Measurements from ENCODE around the gene SLC35E1.

The SLC35E1 gene

GRCh38 chr19:16587833-16588823 is 15.9 kb upstream of the SLC35E1 start:
- Histone ChIP-seq H3K36me3 (no peaks in the 10 kb centered on the region), H3K4me3 (ENCODE audit: low read depth, low read length) (no peak overlapping the region), H3K9me3 (ENCODE audit: severe bottlenecking) (no peaks in the 10 kb centered on the region), H3K27ac (peak overlapping the region; percentile 90), H3K27me3 (ENCODE audit: insufficient read depth, low read depth, severe bottlenecking) (no peaks in the 10 kb centered on the region)
- peak; percentile 34 for DNase-seq
- no peak for TF ChIP-seq CTCF (IDR thresholded peaks at IDR 0.05; ENCODE audit: low read depth, low read length)

- Histone ChIP-seq H3K36me3 (no peaks in the 10 kb centered on the region; the same call in 1 of the 2 replicates), H3K9me3 (ENCODE audit: severe bottlenecking) (no peaks in the 10 kb centered on the region), H3K27ac (peak overlapping the region; percentile 90), H3K4me3 (ENCODE audit: low read depth, low read length) (0 out of 2 replicates have a peak overlapping the region, but pooled peaks have one; percentile 10), H3K27me3 (ENCODE audit: insufficient read depth, low read depth, severe bottlenecking) (no peaks in the 10 kb centered on the region)
- no peak for TF ChIP-seq CTCF (IDR thresholded peaks at IDR 0.05; ENCODE audit: low read depth, low read length)
- peak; percentile 89 for DNase-seq
Observed at GRCh38 chr19:16586991-16587832, 15.0 kb upstream of the SLC35E1 start.

GRCh38 chr19:16586477-16586871 is 14.3 kb upstream of the SLC35E1 start:
- H3K27me3 ChIP-seq (ENCODE audit: insufficient read depth, low read depth, severe bottlenecking): no peaks in the 10 kb centered on the region
- H3K27ac ChIP-seq: peak overlapping the region; percentile 90
- H3K36me3 ChIP-seq: no peaks in the 10 kb centered on the region; the same call in 1 of the 2 replicates
- no peak overlapping the region for H3K4me3 ChIP-seq (ENCODE audit: low read depth, low read length)
- no peak for DNase-seq
- H3K9me3 ChIP-seq (ENCODE audit: severe bottlenecking): no peaks in the 10 kb centered on the region
- no peak for TF ChIP-seq CTCF (IDR thresholded peaks at IDR 0.05; ENCODE audit: low read depth, low read length)

DNA sequence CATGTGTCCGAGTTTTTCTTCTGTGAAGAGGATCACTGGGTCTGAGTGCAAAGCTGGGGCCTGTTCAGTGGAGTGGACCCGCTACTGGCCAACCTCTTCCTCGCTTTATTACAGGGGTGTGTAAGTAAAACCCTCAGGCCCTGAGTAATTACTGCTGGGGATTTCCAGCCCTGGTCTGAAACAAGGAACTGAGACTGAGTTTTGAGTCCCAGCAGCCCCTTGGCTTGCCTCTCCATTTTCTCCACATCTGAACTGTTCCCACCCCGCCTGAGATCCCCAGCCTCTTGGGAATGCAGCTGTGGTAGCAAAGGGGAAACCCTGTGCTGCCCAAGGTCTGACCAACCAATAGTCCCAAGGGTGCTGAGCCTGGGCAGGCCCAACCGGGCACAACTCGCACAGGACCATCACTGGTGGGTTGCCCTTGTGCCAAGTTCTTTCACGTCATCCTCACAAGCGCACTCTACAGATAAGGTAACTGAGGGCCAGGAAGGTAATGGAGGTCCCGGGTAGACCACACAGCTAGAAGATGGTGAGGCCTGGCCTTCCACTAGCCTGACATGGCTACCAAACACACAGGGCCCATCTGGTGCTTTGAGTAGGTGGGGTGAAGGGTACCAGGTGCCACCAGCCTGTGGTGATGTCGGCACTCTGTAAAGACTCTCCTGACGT is 13.7 kb upstream of the SLC35E1 start:
- H3K4me3 ChIP-seq (ENCODE audit: low read depth, low read length): no peak overlapping the region
- no peak for DNase-seq
- H3K9me3 ChIP-seq (ENCODE audit: severe bottlenecking): no peaks in the 10 kb centered on the region
- peak overlapping the region; percentile 90 for H3K27ac ChIP-seq
- no peak for TF ChIP-seq CTCF (IDR thresholded peaks at IDR 0.05; ENCODE audit: low read depth, low read length)
- H3K27me3 ChIP-seq (ENCODE audit: insufficient read depth, low read depth, severe bottlenecking): no peaks in the 10 kb centered on the region
- no peaks in the 10 kb centered on the region; the same call in 1 of the 2 replicates for H3K36me3 ChIP-seq

DNA sequence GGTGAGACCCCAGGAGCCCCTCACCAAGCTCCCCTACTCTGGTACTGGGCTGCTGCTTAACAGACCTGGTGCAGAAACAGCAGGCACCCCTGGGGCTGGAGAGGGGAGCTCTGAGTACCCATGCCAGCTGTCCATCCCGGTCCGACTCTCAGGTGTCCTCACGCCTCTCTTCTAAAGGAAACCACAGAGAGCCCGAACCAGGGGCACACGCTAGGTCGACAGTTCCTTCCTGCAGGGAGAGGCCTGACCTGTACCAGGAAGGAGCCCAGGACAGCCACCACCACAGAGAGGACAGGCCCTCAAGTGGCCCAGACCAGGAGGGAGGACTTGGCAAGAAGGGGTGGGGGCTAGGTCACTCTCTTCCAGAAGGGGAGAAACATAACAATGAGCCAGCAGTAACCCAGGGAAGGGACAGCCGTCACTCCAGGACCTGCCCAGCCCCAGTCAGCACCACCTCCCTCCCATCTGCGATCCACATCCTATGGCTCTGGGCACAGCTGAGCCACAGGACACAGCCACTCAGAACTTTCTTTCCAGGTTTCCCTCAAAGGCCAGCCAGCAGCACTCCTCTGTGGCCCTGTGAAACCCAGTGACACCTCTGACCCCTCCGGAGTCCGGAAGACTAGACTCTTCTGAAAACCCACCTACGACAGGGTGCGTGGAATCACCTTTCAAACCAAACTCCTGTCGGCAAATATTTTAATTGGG is 13.0 kb upstream of the SLC35E1 start:
- H3K4me3 ChIP-seq (ENCODE audit: low read depth, low read length): peak overlapping the region; percentile 41
- no peaks in the 10 kb centered on the region for H3K27me3 ChIP-seq (ENCODE audit: insufficient read depth, low read depth, severe bottlenecking)
- no peaks in the 10 kb centered on the region; the same call in 1 of the 2 replicates for H3K36me3 ChIP-seq
- no peak for TF ChIP-seq CTCF (IDR thresholded peaks at IDR 0.05; ENCODE audit: low read depth, low read length)
- no peaks in the 10 kb centered on the region for H3K9me3 ChIP-seq (ENCODE audit: severe bottlenecking)
- peak overlapping the region; percentile 90 for H3K27ac ChIP-seq
- no peak for DNase-seq
